ENCODE measurements around the gene PLOD2. TPM values are rescaled to one million over a fixed set of nuclear protein-coding genes. Genes with fewer than 3 reads are reported as not detected.

PLOD2 gene
- total RNA-seq, 1 donor from 2014 or later: 2.0 TPM

GRCh38 chr3:146139586-146140110, 21.3 kb downstream of the PLOD2 start:
- no peaks in the 10 kb centered on the region for H3K9me3 Mint-ChIP-seq
- H3K27me3 Mint-ChIP-seq: peaks cover 3% of the 10 kb centered on the region
- H3K36me3 Mint-ChIP-seq (ENCODE audit: low read depth): no peaks in the 10 kb centered on the region
- H3K27ac Mint-ChIP-seq: no peak overlapping the region
- no peak overlapping the region for H3K4me3 Mint-ChIP-seq
- DNase-seq: no peak
- H3K4me1 Mint-ChIP-seq: no peaks in the 10 kb centered on the region
- intact Hi-C loops (cut with micrococcal nuclease): no loop called here

DNA sequence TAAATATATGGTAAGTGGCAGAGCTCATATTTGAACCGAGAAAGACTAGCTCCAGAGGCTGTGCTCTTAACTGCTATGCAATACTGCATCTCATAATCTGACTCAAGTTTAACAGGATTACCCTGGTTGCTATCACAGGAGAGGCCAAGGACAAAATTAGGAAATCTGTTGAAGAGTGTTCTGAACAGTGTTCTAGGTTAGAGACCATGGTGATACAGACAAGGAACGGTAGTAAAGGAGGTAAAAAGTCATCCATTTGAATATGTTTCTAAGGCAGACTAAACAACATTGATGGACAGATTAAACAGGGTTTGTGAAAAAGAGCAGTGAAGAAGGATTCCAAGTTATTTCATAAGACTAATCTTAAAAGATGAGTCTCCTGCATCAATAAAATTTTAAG, 22.1 kb downstream of the PLOD2 start:
- Mint-ChIP-seq H3K27ac (no peak overlapping the region), H3K4me1 (no peaks in the 10 kb centered on the region), H3K27me3 (peaks cover 3% of the 10 kb centered on the region), H3K9me3 (no peaks in the 10 kb centered on the region), H3K36me3 (ENCODE audit: low read depth) (no peaks in the 10 kb centered on the region), H3K4me3 (no peak overlapping the region)
- DNase-seq: no peak
- intact Hi-C loops (cut with micrococcal nuclease): no loop called here

DNA sequence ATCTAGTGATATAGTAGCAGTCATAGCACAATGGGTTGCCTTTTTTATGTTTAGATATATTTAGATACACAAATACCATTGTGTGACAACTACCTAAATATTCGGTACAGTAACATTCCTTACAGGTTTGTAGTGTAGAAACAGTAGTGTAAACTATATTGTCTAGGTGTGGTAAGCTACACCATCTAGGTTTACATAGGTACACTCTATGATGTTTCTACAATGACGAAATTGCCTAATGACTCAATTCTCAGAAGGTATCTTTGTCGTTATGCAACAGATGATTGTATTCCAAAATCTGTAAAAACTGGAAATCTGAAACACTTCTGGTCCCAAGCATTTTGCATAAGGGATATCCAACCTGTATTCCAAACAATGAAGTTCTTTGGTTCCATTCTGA, 24.3 kb downstream of the PLOD2 start:
- Mint-ChIP-seq H3K36me3 (ENCODE audit: low read depth) (no peaks in the 10 kb centered on the region), H3K9me3 (no peaks in the 10 kb centered on the region), H3K27ac (no peak overlapping the region), H3K4me1 (no peaks in the 10 kb centered on the region), H3K27me3 (no peaks in the 10 kb centered on the region), H3K4me3 (no peak overlapping the region)
- DNase-seq: no peak
- intact Hi-C loops (cut with micrococcal nuclease): no loop called here

DNA sequence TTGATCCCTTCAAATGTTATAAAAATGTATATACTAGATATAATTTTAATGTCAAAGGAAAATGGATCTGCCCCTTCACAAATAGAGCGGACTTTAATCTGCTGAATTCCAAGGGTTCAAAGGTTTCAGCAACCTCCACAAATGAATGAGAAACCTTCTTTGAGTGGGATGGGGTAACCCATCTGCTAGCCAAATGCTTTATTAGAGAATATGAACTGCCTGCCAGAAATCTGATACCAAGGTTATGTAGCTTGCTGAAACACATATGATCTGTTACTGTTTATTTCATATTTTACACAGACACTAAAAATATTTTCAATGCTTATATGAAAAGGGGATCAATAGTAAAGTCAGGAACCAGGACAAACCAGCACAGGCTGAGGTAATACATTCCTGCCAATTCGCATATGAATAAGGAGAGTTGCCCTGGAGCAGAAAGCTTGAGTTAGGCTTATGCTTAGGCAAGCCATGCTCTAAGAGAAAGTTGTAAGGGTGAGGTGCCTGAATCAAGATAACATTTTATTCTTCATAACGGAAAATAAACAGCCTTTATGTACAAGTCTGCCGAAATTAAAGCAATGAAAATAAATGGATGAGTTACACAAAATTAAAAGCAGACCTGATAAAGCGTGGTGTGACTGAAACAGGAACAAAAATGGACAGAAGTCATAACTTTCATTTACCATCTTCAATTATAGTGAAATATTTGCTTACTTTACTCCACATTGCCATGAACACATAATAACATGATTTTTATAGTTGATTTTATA, 26.5 kb downstream of the PLOD2 start:
- Mint-ChIP-seq H3K36me3 (ENCODE audit: low read depth) (no peaks in the 10 kb centered on the region), H3K27me3 (no peaks in the 10 kb centered on the region), H3K4me1 (no peaks in the 10 kb centered on the region), H3K4me3 (no peak overlapping the region), H3K27ac (no peak overlapping the region), H3K9me3 (no peaks in the 10 kb centered on the region)
- intact Hi-C loops (cut with micrococcal nuclease): no loop called here
- DNase-seq: no peak

- Mint-ChIP-seq H3K9me3 (no peaks in the 10 kb centered on the region), H3K27ac (no peak overlapping the region), H3K27me3 (no peaks in the 10 kb centered on the region), H3K4me1 (no peaks in the 10 kb centered on the region), H3K4me3 (no peak overlapping the region), H3K36me3 (ENCODE audit: low read depth) (no peaks in the 10 kb centered on the region)
- no peak for DNase-seq
- intact Hi-C loops (cut with micrococcal nuclease): no loop called here
Measured at GRCh38 chr3:146133441-146133840, 27.5 kb downstream of the PLOD2 start.

DNA sequence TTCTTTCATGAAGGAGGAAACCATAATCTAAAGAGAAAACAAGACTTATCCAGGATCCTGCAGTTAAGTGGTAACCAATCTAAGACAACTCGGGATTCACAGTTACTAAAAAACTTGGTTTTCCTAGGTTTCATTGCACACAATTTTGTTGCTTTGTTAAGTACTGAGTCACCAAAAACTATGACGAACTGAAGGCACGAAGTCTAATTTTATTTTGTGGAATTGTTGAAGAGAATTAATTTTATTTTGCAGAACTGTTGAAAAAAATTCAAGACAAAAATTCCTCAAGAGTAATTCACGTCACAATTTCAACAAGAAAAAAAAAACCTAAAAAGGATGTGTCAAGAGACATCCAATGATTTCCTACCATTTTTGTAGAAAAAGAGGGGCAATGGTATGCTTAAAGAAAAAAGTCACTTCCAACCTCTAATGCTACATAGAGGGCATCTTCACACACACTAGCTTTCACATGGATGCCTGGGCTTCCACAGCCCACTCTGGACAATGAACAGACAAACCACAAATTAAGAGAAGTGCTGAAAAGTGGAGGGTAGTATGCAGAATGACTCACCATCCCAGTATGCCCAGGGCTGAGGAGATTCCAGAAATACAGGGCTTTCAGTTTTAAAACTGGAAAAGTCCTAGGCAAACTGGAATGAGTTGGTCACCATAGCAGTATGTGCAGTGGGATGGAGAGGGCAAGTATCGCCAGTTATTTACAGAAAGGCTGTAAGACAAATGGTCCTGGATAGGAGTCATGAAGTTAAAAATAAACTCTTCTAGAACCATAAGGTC, 29.2 kb downstream of the PLOD2 start:
- H3K36me3 Mint-ChIP-seq (ENCODE audit: low read depth): no peaks in the 10 kb centered on the region
- H3K27ac Mint-ChIP-seq: no peak overlapping the region
- H3K4me1 Mint-ChIP-seq: no peaks in the 10 kb centered on the region
- H3K4me3 Mint-ChIP-seq: no peak overlapping the region
- intact Hi-C loops (cut with micrococcal nuclease): no loop called here
- DNase-seq: no peak
- no peaks in the 10 kb centered on the region for H3K9me3 Mint-ChIP-seq
- H3K27me3 Mint-ChIP-seq: no peaks in the 10 kb centered on the region

DNA sequence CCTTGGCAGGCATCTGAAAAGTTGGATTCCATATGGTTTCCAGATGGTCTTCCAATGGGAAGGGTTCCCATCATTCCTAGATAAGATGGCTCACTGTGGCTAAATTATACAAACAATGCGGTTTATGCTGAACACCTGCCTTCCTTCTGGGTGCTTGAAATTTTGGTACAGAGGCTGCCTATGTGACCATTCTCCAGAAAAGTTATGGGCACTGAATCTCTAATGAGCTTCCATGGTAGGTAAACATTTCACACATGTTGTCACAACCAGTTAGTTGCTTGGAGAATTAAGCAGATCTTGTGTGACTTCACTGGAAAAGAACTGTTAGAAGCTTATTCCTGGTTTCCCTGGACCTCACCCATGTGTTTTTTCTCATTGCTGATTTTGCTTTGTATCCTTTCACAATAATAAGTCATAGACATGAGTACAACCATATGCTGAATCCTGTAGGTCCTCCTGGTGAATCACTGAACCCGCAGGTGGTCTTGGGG, 30.1 kb downstream of the PLOD2 start:
- H3K27me3 Mint-ChIP-seq: no peaks in the 10 kb centered on the region
- no peaks in the 10 kb centered on the region for H3K9me3 Mint-ChIP-seq
- intact Hi-C loops (cut with micrococcal nuclease): no loop called here
- no peak overlapping the region for H3K4me3 Mint-ChIP-seq
- H3K36me3 Mint-ChIP-seq (ENCODE audit: low read depth): no peaks in the 10 kb centered on the region
- DNase-seq: no peak
- no peaks in the 10 kb centered on the region for H3K4me1 Mint-ChIP-seq
- no peak overlapping the region for H3K27ac Mint-ChIP-seq

DNA sequence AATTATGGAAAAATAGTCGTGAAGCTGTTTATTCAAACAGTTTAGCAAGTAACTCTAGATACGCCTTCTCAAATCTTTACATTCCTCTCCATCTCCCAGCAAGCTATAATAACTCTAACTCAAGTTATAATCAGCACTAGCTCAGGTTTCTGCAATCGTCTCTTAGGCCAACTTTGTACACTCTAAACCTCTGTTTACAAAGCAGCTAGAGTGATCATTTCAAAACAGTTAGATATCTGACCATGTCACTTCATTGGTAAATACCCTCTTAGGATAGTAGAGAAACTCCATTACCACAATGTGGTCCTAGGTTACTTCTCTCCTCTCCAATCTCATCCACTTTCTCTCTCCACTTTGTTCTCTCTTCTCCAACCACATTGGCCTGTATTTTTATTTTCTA, 31.2 kb downstream of the PLOD2 start:
- Mint-ChIP-seq H3K27me3 (no peaks in the 10 kb centered on the region), H3K27ac (no peak overlapping the region), H3K9me3 (no peaks in the 10 kb centered on the region), H3K4me3 (no peak overlapping the region), H3K4me1 (no peaks in the 10 kb centered on the region), H3K36me3 (ENCODE audit: low read depth) (no peaks in the 10 kb centered on the region)
- intact Hi-C loops (cut with micrococcal nuclease): no loop called here
- no peak for DNase-seq

GRCh38 chr3:146128939-146129338, 32.0 kb downstream of the PLOD2 start:
- Mint-ChIP-seq H3K27ac (no peak overlapping the region), H3K36me3 (ENCODE audit: low read depth) (no peaks in the 10 kb centered on the region), H3K9me3 (no peaks in the 10 kb centered on the region), H3K4me3 (no peak overlapping the region), H3K4me1 (no peaks in the 10 kb centered on the region), H3K27me3 (no peaks in the 10 kb centered on the region)
- DNase-seq: no peak
- intact Hi-C loops (cut with micrococcal nuclease): no loop called here

GRCh38 chr3:146128179-146128578, 32.8 kb downstream of the PLOD2 start:
- intact Hi-C loops (cut with micrococcal nuclease): no loop called here
- DNase-seq: no peak
- Mint-ChIP-seq H3K27ac (no peak overlapping the region), H3K27me3 (no peaks in the 10 kb centered on the region), H3K36me3 (ENCODE audit: low read depth) (no peaks in the 10 kb centered on the region), H3K4me1 (no peaks in the 10 kb centered on the region), H3K4me3 (no peak overlapping the region), H3K9me3 (no peaks in the 10 kb centered on the region)

GRCh38 chr3:146125951-146126350, 35.0 kb downstream of the PLOD2 start:
- intact Hi-C loops (cut with micrococcal nuclease): no loop called here
- no peaks in the 10 kb centered on the region for H3K4me1 Mint-ChIP-seq
- no peak overlapping the region for H3K4me3 Mint-ChIP-seq
- H3K27me3 Mint-ChIP-seq: no peaks in the 10 kb centered on the region
- no peaks in the 10 kb centered on the region for H3K36me3 Mint-ChIP-seq (ENCODE audit: low read depth)
- no peak overlapping the region for H3K27ac Mint-ChIP-seq
- DNase-seq: no peak
- H3K9me3 Mint-ChIP-seq: peaks cover 3% of the 10 kb centered on the region

- Mint-ChIP-seq H3K27me3 (no peaks in the 10 kb centered on the region), H3K4me3 (no peak overlapping the region), H3K36me3 (ENCODE audit: low read depth) (no peaks in the 10 kb centered on the region), H3K27ac (no peak overlapping the region), H3K4me1 (no peaks in the 10 kb centered on the region), H3K9me3 (peaks cover 3% of the 10 kb centered on the region)
- DNase-seq: no peak
- intact Hi-C loops (cut with micrococcal nuclease): no loop called here
Measured at GRCh38 chr3:146124126-146124801, 36.7 kb downstream of the PLOD2 start.

DNA sequence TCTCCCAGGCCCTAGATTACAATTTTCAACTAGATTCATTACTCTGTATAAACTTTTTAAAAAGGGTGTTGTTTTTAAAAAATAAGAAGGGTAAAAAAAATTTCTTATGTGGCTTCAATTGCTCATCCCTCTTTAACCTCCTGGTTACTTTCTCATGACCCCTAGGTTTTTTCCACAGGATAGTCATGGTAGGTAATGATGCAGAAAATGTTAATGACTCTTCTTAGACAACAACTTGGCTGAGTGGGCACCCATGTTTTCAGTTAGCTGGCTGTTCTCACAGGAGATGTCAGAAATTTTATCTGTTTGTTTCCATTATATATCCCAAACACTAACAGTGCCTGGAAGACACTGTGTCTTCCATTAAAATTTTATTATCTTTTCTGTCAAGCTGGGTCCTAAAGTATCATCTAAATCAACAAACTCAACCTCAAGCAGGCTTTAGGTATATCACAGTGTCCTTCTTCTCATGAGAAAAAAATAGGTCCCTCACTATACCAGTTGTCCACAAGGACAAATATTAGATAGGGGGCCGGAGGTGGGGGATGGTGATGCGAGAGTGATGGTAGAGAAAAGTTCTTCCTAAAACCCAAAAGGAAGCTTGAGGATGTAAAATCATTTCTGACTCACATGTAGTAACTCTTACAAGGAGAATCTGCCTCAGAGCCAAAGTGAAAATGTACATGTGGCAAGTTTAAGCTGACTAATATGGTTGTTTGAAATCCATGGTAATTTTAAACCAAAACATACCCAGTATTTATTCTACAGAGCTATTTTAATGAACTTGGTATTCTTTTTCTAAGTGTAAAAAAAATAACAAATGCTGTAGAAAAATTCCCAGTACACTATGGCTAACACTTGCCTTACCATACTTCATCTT, 43.3 kb downstream of the PLOD2 start:
- Mint-ChIP-seq H3K4me1 (no peaks in the 10 kb centered on the region), H3K27me3 (no peaks in the 10 kb centered on the region), H3K4me3 (no peak overlapping the region), H3K27ac (no peak overlapping the region), H3K9me3 (peaks cover 16% of the 10 kb centered on the region), H3K36me3 (ENCODE audit: low read depth) (no peaks in the 10 kb centered on the region)
- intact Hi-C loops (cut with micrococcal nuclease): no loop called here
- DNase-seq: no peak
